HCEC 1CT (cell line): ENCODE data around the gene GOLGA6B.
A peak's percentile ranks its signal among the peaks of the same experiment; 100 is the strongest.
"Not testable (repeated sequence)": the region's sequence is repeated elsewhere in the genome, so short reads cannot be mapped to it uniquely, and the experiment has no call there.

ENCODE experiments used
- DNase-seq: peaks from one replicate; pipeline ENCODE4 v3.0.0-alpha.2; 2017

The GOLGA6B gene

DNA sequence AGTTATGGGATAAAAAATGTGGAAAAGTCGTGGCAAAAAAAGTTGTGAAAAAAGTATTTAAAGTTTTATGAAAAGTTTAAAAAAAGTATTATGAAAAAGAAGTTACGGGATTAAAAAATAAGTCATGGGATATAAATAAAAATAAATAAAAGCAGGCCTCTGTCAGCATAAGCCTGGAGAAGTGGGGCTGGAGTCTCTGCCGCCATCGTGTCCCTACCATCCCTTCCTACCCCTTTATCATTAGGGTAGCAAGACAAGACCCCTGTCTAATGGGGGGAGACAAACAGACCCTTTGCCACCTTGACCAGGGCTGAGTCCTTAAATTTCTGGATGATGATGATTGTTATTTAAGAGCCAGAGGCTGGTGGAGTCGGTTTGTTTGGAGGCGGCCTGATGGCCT, 15.3 kb downstream of the GOLGA6B start:
- not testable (repeated sequence) for DNase-seq

DNA sequence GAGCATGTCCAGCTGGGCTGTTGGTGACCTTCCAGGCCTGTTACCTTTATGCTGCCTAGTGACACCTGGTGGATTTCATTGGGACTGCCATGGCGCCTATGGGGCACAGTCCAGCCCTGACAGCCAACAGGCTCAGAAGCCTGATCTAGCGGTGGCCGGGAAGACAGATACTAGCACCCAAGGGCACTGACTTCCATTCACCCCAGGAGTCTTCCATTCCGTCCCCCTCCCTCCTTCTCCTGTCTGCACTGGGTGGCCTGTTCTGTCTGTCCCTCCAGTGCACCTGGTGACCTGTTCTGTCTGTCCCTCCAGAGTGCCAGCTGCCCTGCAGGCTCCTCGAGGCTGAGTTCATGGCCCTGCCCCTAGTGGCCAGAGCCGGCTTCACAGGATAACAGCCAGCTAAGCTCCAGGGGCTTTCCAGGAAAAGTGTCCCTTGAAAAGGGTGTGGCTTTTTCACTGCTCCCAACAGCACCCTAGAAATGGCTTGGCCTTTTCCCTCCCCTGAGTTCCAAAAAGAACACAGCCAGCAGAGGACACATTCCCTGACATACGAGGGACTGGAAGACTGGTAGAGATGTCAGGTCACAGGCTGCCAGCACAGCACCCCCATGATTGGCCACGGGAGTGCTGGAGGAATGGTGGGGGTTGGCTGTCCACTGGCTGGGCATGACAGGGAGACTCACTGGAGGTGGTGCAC, 16.3 kb downstream of the GOLGA6B start:
- peak; percentile 57 for DNase-seq

DNA sequence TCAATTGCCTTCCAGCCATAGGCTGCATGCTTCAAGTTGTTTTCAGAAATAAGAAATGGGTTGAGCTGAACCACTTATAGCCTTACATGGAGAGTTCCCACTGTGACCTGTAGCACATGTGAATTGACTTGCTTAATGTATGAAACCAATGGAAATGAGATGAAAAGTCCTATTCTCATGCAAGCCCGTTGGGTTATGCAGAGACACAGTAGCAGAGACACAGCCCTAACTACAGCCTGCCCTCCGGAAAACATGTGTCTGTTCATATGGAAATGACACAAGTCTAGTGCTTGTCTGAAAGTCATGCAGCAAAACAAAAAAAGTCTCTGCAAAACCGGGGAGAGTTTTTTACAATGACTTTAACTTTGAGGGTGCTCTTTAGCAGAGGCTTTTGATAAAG, 17.0 kb downstream of the GOLGA6B start:
- DNase-seq: no peak

DNA sequence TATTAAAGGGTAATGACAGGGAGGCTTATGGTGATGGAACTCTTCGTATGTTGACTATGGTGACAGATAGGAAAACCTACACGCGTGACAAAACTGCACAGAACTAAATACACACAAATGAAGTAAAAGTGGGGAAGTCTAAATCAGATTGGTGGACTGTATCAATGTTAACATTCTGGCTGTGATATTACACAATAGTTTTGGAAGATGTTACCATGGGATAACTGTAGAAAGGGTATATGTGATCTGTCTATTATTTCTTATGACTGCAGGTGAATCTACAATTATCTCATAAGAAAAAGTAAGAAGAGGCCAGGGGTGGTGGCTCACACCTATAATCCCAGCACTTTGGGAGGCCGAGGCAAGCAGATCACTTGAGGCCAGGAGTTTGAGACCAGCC, 22.3 kb downstream of the GOLGA6B start:
- no peak for DNase-seq

DNA sequence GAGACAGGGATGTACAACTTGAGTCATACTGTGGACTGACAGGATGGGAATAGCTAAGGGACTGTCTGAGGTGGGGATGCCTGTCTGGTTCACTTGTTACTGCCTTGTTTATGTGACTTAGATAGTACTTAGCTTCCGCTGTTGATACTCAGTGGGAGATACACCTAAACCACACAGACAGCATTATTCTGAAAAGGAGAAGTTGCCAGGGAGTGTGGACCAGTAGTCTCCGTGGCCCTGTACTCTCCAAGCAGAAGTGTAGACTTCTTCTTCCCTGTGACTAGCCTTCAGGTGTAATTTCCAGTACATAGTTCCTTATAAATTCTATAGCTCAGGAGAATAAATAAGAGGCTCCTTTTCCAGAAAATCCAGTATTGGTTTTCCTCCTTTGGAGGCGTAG, 26.4 kb downstream of the GOLGA6B start:
- DNase-seq: no peak

DNA sequence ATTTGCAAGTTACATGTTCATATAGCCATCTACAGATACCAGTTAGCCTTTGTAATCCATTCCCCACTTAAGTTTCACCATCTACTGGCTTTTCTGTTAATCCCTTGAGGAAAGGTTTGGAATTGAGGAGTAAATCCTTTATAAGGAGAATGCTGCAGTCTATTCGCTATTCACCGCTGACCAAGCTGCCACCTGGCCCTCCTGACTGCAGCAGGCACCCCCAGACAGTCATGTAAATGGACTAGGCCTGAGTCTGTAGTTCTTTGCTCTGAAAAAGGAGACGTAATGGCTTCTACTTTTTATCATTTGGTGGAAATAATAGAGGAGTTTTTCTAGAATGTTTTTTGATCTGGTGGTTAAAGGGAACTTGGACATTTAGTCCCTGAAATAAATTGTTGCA, 28.3 kb downstream of the GOLGA6B start:
- DNase-seq: no peak

DNA sequence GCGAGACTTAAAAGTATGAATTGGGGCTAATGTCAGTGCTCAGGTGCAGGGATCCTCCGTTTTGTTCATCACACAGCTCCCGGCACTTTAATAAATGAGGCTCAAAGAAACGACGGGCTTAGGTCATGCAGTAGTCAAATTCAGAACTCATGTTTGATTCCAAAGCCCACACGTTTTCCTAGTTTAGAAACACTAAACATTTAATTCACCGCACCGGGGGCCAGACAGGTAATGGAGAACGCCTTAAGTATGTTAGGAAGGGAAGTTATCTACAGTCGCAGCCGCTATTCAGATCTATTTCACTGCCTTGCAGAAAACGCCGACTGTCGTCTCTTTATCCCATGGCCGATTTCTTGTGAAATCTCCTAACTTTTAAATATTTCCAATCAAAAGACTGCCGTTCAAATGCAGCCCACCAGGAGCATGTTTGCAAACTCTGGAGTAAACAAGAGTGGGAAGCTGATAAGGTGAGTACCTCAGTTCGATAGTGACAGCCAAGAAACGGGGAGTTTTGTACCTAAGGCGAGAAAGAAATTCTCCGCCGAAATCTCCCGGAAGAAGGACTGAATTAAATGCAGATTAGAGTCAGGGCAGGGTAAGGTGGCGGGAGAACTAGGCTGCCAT, 30.9 kb downstream of the GOLGA6B start:
- DNase-seq: no peak

DNA sequence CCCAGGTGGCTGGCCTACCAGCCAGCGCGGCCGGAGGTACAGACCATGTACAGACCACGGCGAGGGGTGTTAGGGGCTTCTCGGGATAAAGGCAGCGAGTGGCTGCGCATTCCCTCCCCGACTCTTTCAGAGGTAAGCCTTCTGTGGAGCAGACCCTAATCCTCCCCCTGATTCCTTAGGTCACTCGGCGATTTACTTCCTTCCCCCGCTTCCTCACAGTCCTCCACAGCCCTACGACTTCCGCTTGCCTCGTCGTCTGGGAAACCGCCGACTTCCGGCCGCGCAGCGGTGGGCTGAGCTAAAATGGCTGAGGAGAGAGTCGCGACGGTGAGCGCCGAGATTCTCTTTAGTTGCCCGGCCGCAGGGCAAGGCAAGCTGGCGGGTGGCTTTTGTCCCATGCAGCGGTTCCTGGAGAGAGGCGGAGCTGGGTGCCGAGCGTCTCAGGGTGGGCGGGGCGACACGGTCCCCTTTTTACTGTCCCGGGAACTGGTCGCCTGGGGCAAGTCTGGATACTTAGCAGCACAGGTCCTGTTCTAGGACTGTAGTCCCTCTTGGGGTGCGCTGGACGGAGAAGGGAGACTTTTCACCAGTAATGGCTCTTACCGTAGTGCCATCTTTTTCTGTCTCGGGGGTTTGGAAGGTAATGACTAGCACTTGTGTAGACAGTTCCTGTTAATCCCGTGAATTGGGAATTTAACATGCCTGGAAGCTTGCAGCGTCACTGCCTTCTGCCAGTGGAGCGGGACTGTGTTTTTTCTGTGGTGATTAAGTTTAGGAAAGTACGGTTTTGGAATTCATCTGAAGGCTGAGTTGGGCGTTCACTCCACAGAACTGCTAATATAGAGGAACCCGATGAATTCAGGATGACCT, 31.7 kb downstream of the GOLGA6B start, which contains the start of the genes BBS4 and HIGD2B:
BBS4 (plus strand) TSS at position 283 of the 870 bp plus-strand sequence; CDS start at position 304, 21 bp downstream.
HIGD2B (minus strand) TSS at position 258 of the 870 bp plus-strand sequence. CDS start 9,808 bp downstream, outside the sequence.
- DNase-seq: peak; percentile 83

DNA sequence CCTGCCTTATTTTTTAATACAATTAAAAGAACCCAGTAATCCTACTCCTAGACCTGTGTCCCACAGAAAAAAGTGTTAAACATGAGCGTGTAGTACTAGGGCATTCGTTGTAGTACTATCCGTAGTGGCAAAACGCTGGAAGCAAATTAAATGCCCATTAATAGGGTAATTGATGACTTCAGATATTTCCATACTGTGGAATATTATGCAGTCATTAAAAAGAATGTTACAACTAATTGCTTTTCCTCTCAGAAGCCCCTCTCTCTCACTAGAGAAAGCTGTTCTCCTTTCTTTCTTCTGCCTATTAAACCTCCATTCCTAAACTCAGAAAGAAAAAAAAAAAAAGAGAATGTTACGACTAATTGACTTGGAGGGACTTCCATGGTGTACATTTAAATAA, 34.2 kb downstream of the GOLGA6B start:
- no peak for DNase-seq

DNA sequence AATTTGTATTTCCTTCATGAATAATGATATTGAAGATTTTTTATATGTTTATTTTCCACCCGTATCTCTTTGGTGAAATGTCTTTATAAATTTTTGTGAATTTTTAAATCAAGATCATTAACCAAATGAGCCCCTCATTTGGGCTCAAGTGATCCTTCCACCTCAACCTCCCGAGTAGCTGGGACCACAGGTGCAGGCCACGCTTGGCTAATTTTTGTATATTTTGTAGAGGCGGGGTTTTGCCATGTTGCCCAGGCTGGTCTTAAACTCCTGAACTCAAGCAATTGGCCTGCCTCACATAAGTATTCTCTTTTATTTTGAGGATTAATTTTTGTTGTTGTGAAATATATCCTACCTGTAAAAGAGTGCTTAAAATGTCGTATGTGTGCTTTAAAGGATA, 36.4 kb downstream of the GOLGA6B start:
- no peak for DNase-seq

DNA sequence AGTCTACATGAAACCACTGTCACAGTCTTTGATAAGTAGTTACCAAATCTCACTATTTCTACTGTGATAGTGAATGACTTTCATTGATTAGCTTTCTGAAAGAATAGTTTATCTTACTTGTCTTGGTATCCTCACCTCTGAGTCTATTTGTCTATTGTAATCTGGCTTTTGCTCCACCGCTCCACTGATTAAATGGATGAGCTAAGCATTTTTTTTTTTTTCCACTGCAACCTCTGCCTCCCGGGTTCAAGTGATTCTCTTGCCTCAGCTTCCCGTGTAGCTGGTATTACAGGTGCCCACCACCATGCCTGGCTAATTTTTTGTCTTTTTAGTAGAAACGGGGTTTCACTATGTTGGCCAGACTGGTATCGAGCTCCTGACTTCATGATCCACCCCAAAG, 44.4 kb downstream of the GOLGA6B start:
- no peak for DNase-seq

DNA sequence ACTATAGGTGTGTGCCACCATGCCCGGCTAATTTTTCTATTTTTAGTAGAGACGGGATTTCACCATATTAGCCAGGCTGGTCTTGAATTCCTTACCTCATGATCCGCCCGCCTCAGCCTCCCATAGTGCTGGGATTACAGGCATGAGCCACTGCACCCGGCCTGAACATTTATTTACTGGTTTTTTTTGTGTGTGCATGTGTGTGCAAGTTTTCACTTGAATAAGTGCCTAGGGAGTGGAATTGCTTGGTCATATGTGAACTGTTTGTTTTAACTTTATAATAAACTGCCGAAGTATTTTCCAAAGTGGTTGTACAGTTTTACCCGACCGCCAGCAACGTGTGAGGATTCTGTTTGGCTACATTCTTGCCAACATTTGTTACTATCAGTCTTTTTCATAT, 45.6 kb downstream of the GOLGA6B start:
- DNase-seq: no peak

DNA sequence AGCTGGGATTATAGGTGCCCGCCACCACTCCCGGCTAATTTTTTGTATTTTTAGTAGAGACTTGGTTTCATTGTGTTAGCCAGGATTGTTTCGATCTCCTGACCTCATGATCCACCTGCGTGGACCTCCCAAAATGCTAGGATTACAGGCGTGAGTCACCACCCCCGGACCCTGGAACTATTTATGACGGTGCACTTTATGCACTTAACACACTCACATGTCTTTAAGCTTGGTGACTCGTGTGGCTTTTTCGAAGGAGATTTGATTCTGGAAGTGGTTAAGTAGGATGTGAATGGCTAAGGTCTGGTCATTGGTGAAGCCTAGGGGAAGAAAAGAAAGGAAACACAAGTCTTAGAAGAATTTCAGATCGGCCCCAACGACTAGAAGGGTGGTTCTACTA, 51.8 kb downstream of the GOLGA6B start:
- peak; percentile 50 for DNase-seq

DNA sequence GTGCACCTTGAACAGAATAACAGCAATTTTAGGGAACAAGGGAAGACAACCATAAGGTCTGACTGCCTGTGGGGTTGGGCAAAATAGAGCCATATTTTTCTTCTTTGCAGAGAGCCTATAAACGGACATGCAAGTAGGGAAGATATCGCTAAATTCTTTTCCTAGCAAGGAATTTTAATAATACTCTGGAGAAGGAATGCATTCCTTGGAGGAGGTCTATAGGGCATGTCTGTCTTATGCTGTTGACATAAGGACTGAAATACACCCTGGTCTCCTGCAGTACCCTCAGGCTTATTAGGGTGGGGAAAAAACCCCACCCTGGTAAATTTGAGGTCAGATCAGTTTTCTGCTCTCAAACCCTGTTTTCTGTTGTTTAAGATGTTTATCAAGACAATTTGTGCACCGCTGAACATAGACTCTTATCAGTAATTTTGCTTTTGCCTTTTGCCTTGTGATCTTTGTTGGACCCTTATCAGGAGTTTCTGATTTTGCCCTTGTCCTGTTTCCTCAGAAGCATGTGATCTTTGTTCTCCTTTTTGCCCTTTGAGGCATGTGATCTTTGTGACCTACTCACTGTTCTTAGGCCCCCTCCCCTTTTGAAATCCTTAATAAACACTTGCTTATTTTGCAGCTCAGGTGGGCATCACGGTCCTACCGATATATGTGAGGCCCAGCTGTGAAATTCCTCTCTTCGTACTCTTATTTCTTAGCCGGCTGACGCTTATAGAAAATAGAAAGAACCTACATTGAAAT, 54.2 kb downstream of the GOLGA6B start:
- DNase-seq: not testable (repeated sequence)
